Measurements from ENCODE around the gene TPM1. TPM values are rescaled to one million over a fixed set of nuclear protein-coding genes. Genes with fewer than 3 reads are reported as not detected.

TPM1 gene
- total RNA-seq, 1 donor from 2014 or later = 375 TPM

GRCh38 chr15:63054985-63055384 lies 12.4 kb downstream of the TPM1 start:
- no peak for DNase-seq (ENCODE audit: low read depth, low spot score)

- no peak for DNase-seq (ENCODE audit: low read depth, low spot score)
These were observed 14.3 kb downstream of the TPM1 start for GRCh38 chr15:63056829-63057228.

GRCh38 chr15:63057468-63058345 lies 15.2 kb downstream of the TPM1 start:
- no peak for DNase-seq (ENCODE audit: low read depth, low spot score)

GRCh38 chr15:63059075-63059474 lies 16.5 kb downstream of the TPM1 start:
- DNase-seq (ENCODE audit: low read depth, low spot score) = no peak

GRCh38 chr15:63059573-63060216 lies 17.1 kb downstream of the TPM1 start:
- DNase-seq (ENCODE audit: low read depth, low spot score) = no peak

- no peak for DNase-seq (ENCODE audit: low read depth, low spot score)
These were observed 18.2 kb downstream of the TPM1 start for GRCh38 chr15:63060699-63061098.

GRCh38 chr15:63061975-63062374 lies 19.4 kb downstream of the TPM1 start:
- no peak for DNase-seq (ENCODE audit: low read depth, low spot score)

- DNase-seq (ENCODE audit: low read depth, low spot score) = no peak
These were observed 20.7 kb downstream of the TPM1 start for GRCh38 chr15:63063164-63063756.

GRCh38 chr15:63063877-63064409 lies 21.4 kb downstream of the TPM1 start:
- DNase-seq (ENCODE audit: low read depth, low spot score) = no peak

- no peak for DNase-seq (ENCODE audit: low read depth, low spot score)
These were observed 23.0 kb downstream of the TPM1 start for GRCh38 chr15:63065262-63066221.

GRCh38 chr15:63066272-63066671 lies 23.7 kb downstream of the TPM1 start:
- DNase-seq (ENCODE audit: low read depth, low spot score) = no peak

- DNase-seq (ENCODE audit: low read depth, low spot score) = no peak
These were observed 24.8 kb downstream of the TPM1 start for GRCh38 chr15:63067306-63067705.

GRCh38 chr15:63067976-63068743 lies 25.6 kb downstream of the TPM1 start:
- no peak for DNase-seq (ENCODE audit: low read depth, low spot score)

GRCh38 chr15:63069616-63070090 lies 27.1 kb downstream of the TPM1 start:
- DNase-seq (ENCODE audit: low read depth, low spot score) = no peak

- DNase-seq (ENCODE audit: low read depth, low spot score) = no peak
These were observed 28.2 kb downstream of the TPM1 start for GRCh38 chr15:63070681-63071129.

GRCh38 chr15:63071288-63071909 lies 28.9 kb downstream of the TPM1 start:
- no peak for DNase-seq (ENCODE audit: low read depth, low spot score)

- DNase-seq (ENCODE audit: low read depth, low spot score) = no peak
These were observed 29.6 kb downstream of the TPM1 start for GRCh38 chr15:63072023-63072650.

- DNase-seq (ENCODE audit: low read depth, low spot score) = no peak
These were observed 30.3 kb downstream of the TPM1 start for GRCh38 chr15:63072809-63073277.
